Rectal smooth muscle tissue (tissue), 1 donor: ENCODE results near the gene P4HA3.
"Not testable (repeated sequence)": the region's sequence is repeated elsewhere in the genome, so short reads cannot be mapped to it uniquely, and the experiment has no call there.

Experiments used
- H3K27ac ChIP-seq: one replicate; pipeline ENCODE4 v1.7.0; 2013; ENCODE audit warnings: low read depth, low read length, inconsistent platforms
- H3K27me3 ChIP-seq: one replicate; pipeline ENCODE4 v1.7.0; 2013; ENCODE audit warnings: low read length; ENCODE audit not compliant: control insufficient read depth, insufficient read depth
- H3K36me3 ChIP-seq: one replicate; pipeline ENCODE4 v1.7.0; 2013; ENCODE audit warnings: low read length; ENCODE audit not compliant: control insufficient read depth, insufficient read depth
- H3K4me1 ChIP-seq: one replicate; pipeline ENCODE4 v1.7.0; 2013; ENCODE audit warnings: low read length; ENCODE audit not compliant: control insufficient read depth, insufficient read depth
- H3K4me3 ChIP-seq: one replicate; pipeline ENCODE4 v1.7.0; 2013; ENCODE audit warnings: low read length
- H3K9ac ChIP-seq: one replicate; pipeline ENCODE4 v1.7.0; 2013; ENCODE audit warnings: low read length

Gene P4HA3

DNA sequence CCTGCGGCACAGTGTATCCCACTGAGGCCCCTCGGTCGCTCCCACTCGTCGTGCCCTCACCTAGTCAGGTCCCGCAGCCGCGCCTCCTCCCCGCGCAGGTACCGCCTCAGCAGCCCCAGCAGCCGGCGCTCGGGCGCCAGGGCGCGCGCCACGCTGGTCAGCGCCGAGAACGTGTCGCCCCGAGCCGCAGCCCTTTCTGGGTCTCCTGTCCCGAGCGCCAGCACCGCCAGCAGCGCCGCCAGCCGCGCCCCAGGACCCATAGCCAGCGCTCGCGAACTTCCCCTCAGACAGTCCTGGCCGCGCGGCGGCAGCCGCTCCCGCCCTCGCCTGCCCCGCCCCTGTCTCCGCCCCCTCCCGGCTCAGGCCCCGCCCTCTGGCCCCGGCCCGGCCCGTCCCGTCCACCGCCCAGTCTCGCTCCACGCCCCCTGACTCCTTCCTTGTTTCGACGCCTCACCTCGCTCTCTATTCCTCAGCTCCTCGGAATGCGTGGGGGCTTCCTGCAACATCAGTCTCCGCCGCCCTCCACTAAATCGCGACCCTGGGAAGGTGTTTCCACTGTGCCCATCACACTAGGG lies at the start of gene P4HA3:
Gene P4HA3 (minus strand): TSS at position 289 of the 575 bp plus-strand sequence. CDS start 29 bp downstream, at position 260.
- H3K4me3 ChIP-seq = peak within 1 kb of the TSS; percentile 63
- no peak within 1 kb of the TSS for H3K27ac ChIP-seq
- H3K9ac ChIP-seq = no peak within 1 kb of the TSS

DNA sequence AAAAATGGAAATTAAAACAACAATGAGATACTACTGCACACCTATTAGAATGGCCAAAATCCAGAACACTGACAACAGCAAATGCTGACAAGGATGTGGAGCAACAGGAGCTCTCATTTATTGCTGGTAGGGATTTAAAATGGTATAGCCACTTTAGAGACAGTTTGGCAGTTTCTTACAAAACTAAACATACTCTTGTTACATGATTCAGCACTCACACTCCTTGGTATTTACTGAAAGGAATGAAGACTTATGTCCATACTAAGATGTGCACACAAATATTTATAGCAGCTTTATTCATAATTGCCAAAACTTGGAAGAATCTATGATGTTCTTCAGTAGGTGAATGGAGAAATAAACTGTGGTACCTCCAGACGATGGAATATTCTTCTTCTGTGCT lies 46.0 kb upstream of the P4HA3 start:
- H3K9ac ChIP-seq = no peak overlapping the region
- H3K36me3 ChIP-seq = no peaks in the 10 kb centered on the region
- no peak overlapping the region for H3K4me3 ChIP-seq
- H3K27me3 ChIP-seq = no peaks in the 10 kb centered on the region
- no peak overlapping the region for H3K27ac ChIP-seq
- no peaks in the 10 kb centered on the region for H3K4me1 ChIP-seq

More for the DNA sequence above, at the start of gene P4HA3:
- Histone ChIP-seq H3K27me3 (peaks cover 3% of the 10 kb centered on the region), H3K36me3 (no peaks in the 10 kb centered on the region), H3K4me1 (no peaks in the 10 kb centered on the region)

- Histone ChIP-seq H3K4me3 (no peak overlapping the region), H3K9ac (no peak overlapping the region), H3K36me3 (no peaks in the 10 kb centered on the region), H3K4me1 (no peaks in the 10 kb centered on the region), H3K27ac (no peak overlapping the region), H3K27me3 (no peaks in the 10 kb centered on the region)
Observed at GRCh38 chr11:74355626-74356025, 44.2 kb upstream of the P4HA3 start.

- Histone ChIP-seq H3K27ac (no peak overlapping the region), H3K4me3 (no peak overlapping the region), H3K9ac (no peak overlapping the region), H3K4me1 (no peaks in the 10 kb centered on the region), H3K27me3 (no peaks in the 10 kb centered on the region), H3K36me3 (no peaks in the 10 kb centered on the region)
Observed at GRCh38 chr11:74354036-74354435, 42.6 kb upstream of the P4HA3 start.

DNA sequence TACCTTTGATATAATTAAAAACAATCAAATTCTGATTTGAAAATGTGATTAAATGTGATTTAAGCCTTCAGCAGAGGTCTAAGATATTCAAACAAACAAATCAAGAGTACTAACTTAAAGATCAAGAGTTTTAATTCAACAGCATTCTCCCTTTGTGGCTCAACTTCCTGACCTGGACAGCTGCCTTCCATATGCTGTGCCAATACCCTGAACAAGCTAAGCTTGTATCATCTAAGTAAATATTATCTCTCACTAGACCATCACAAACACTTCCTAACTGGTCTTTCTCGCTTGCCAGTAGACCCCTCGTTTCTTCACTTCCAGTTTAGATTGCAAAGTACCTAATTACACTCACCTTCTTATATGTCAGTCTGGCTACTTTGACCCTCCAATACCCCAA lies 35.9 kb upstream of the P4HA3 start:
- H3K36me3 ChIP-seq = no peaks in the 10 kb centered on the region
- H3K4me1 ChIP-seq = no peaks in the 10 kb centered on the region
- H3K4me3 ChIP-seq = no peak overlapping the region
- no peak overlapping the region for H3K27ac ChIP-seq
- H3K9ac ChIP-seq = no peak overlapping the region
- no peaks in the 10 kb centered on the region for H3K27me3 ChIP-seq

GRCh38 chr11:74345420-74345819 lies 34.0 kb upstream of the P4HA3 start:
- Histone ChIP-seq H3K36me3 (peaks cover 2% of the 10 kb centered on the region), H3K9ac (no peak overlapping the region), H3K27ac (no peak overlapping the region), H3K4me3 (no peak overlapping the region), H3K27me3 (no peaks in the 10 kb centered on the region), H3K4me1 (no peaks in the 10 kb centered on the region)

DNA sequence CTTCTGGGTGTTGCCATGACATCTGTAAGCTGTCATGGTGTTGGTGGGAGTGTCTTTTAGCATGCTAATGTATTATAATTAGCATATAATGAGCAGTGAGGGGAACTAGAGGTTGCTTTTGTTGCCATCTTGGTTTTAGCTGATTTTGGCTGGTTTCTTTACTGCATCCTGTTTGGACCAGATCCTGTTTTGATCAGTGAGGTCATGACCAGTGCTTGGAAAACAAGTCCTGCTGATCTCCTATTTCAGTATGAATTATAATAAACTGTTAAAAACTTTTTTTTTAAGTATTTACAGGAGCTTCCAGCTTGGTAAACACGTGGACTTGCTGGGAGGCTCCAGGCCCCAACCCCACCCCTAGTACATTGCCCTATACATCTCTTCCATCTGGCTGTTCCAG lies 30.5 kb upstream of the P4HA3 start:
- H3K27ac ChIP-seq = no peak overlapping the region
- H3K4me1 ChIP-seq = no peaks in the 10 kb centered on the region
- peaks cover 2% of the 10 kb centered on the region for H3K36me3 ChIP-seq
- no peak overlapping the region for H3K4me3 ChIP-seq
- no peaks in the 10 kb centered on the region for H3K27me3 ChIP-seq
- no peak overlapping the region for H3K9ac ChIP-seq

- H3K36me3 ChIP-seq = peaks cover 2% of the 10 kb centered on the region
- no peak overlapping the region for H3K4me3 ChIP-seq
- H3K27me3 ChIP-seq = no peaks in the 10 kb centered on the region
- H3K4me1 ChIP-seq = no peaks in the 10 kb centered on the region
- H3K9ac ChIP-seq = no peak overlapping the region
- no peak overlapping the region for H3K27ac ChIP-seq
Observed at GRCh38 chr11:74339619-74340018, 28.2 kb upstream of the P4HA3 start.

GRCh38 chr11:74338963-74339362 lies 27.5 kb upstream of the P4HA3 start:
- Histone ChIP-seq H3K4me3 (no peak overlapping the region), H3K9ac (no peak overlapping the region), H3K36me3 (peaks cover 2% of the 10 kb centered on the region), H3K27ac (no peak overlapping the region), H3K4me1 (no peaks in the 10 kb centered on the region), H3K27me3 (no peaks in the 10 kb centered on the region)

DNA sequence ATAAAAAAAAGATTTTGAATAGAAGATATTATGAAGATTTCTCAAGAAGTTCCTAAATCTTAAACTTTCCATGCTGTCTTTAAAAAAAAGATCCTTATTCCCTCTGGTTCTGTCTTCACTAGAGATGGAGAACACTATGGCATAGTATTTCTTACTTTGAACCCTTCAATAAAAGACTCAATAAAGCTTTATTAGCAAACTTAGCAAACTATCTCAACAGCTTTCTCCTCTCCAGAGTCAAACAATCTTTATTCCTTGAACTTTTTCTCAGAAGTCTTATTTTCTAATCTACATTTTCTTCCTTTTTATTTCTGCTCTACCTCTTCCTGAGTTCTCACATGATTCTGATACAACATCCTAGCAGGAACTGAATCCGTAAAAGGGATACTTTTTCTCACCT lies 21.8 kb upstream of the P4HA3 start:
- no peaks in the 10 kb centered on the region for H3K27me3 ChIP-seq
- no peaks in the 10 kb centered on the region for H3K36me3 ChIP-seq
- no peak overlapping the region for H3K9ac ChIP-seq

DNA sequence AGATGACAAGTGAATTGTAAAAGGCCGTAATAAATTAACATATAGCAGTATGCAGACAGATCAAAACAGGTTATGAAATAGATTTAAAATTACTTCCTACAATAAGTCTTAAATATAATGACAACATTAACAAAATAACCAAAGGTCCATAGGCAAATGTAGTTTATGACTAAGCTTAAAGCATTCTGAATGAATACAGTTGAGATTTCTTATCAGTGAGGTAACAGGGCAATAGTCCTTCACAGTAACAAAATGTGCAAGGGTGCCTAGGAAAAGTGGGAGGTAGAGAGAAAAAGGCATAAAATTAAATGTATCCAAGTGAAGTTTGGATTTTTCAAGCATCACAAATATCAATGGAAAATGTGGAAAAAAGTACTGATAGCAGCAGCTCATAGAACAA lies 20.9 kb upstream of the P4HA3 start:
- no peak overlapping the region for H3K27ac ChIP-seq
- no peaks in the 10 kb centered on the region for H3K4me1 ChIP-seq
- H3K36me3 ChIP-seq = no peaks in the 10 kb centered on the region
- H3K9ac ChIP-seq = no peak overlapping the region
- no peaks in the 10 kb centered on the region for H3K27me3 ChIP-seq
- no peak overlapping the region for H3K4me3 ChIP-seq

More for the DNA sequence above, 21.8 kb upstream of the P4HA3 start:
- Histone ChIP-seq H3K4me1 (no peaks in the 10 kb centered on the region), H3K4me3 (no peak overlapping the region), H3K27ac (no peak overlapping the region)

- not testable (repeated sequence) for H3K36me3 ChIP-seq, H3K4me1 ChIP-seq, H3K27me3 ChIP-seq, H3K4me3 ChIP-seq, H3K27ac ChIP-seq, H3K9ac ChIP-seq
Observed at GRCh38 chr11:74331000-74331399, 19.6 kb upstream of the P4HA3 start.

GRCh38 chr11:74330075-74330858 lies 18.8 kb upstream of the P4HA3 start:
- H3K27me3 ChIP-seq = no peaks in the 10 kb centered on the region
- H3K9ac ChIP-seq = no peak overlapping the region
- H3K36me3 ChIP-seq = no peaks in the 10 kb centered on the region
- peaks cover 15% of the 10 kb centered on the region for H3K4me1 ChIP-seq
- no peak overlapping the region for H3K27ac ChIP-seq
- no peak overlapping the region for H3K4me3 ChIP-seq
